GM18502 (cell line): ENCODE results near the gene NDUFA8.
"Not testable (repeated sequence)": the region's sequence is repeated elsewhere in the genome, so short reads cannot be mapped to it uniquely, and the experiment has no call there.

Experiments
- ATAC-seq: cut with Tn5 transposase; IDR thresholded peaks from one replicate; pipeline ENCODE4 v1.9.1; 2021; ENCODE audit warnings: mild to moderate bottlenecking; ENCODE audit not compliant: unreplicated experiment, poor library complexity

Gene NDUFA8

DNA sequence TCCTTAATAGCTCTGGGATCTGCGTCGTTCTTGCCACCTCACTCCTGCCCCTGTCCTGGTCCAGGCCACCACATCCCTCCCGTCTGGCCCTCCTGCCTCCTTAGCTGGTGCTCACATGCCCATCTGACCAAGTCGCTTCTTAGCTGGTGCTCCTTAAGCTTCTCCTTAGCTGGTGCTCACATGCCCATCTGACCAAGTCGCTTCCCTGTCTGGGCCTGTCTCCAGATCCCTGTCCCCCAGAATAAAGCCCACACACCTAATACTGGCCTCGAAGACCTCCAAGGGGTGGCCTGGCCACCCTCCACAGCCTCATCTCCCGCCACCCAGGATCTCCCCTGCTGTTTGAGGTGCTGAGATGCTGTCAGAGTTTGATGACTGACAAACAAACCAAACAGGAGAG lies 35.1 kb downstream of the NDUFA8 start:
- no peak for ATAC-seq

DNA sequence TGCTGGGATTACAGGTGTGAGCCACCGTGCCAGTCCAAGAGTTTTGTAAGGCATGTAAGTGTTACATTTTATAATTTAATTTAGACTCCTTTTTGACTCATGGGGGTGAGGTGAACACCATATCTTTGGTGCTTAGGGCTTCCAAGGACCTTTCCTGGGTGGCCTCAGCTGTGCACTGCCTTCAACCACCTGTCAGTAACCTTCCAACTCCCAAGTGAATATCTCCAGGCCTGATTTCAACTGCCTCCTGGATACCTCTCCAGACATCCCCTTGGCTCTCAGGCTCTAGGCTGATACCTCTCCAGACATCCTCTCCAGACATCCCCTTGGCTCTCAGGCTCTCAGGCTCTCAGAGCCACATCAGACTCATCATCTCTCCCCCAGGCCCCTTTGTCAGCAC lies 35.5 kb downstream of the NDUFA8 start:
- ATAC-seq: no peak

DNA sequence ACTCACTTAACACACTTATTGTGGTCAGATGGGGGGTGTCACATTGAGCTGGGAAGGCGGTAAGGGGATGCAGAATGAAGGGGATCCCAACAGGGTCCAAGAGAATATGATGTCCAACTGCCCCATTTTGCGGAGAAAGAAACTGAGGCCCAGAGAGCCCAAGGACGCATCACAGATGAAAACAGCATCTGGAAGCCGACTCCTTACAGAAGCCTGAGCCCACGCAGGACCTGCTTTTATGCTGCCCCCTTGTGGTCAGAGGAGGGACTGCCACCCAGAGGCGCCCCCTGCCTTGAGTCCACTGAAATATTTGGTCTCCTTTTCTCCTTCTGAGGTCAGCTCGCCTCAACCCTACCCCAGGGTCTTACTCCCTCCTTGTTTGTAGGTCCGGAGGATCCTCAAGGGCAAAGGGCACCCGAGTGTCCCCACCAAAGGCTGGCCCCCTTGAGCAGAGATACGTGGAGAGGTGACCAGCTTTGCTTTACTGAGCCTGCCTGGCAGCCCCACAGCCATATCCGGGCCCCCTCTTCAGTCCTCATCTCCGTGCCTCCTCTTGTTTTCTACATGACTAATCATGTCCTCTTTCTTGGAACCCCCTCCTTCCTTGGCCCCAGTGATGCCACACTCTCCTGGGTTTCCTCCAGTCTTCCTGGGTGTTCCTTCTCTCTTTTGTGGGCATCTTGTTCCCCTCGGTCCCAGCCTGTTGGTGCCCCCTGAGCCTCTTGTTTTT lies 36.5 kb downstream of the NDUFA8 start:
- peak; percentile 54 for ATAC-seq

DNA sequence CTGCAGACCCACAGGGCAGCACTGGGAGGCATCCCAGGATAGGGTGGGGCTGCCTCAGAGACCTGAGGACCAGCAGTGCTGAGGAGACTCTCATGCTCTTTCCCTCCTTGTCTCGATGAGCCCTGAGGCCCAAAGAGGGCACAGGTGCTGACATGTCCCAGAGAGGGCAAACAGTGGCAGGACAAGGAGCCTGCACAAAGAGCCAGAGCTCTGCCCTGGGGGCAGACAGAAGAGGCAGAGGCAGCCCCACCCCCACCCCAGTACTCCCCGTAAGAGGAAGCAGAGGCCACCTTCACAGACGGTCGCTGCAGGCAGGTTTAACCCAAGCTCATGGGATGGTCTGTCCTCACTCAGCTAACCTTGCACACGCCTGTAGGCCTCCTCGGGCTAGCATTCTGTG lies 37.1 kb downstream of the NDUFA8 start:
- no peak for ATAC-seq

DNA sequence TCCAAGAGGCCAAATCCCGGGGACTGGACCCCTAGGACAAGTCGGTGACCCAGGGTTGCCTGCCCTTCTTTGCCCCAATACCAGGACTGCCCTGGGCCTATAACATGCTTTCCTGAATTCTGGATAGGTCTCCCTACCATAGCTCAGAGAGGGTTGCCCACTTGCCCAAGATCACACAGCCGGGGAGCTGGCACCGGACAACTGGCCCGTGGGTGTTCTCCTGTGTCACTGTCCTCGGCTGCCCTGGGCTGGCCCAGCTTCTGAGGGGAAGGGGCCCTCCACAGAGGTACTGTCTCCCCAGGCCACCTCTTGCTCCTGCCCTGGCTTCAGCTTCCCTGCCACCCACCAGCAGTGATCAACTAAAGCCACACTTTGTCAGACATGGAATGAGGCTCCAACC lies 37.6 kb downstream of the NDUFA8 start:
- ATAC-seq: no peak

DNA sequence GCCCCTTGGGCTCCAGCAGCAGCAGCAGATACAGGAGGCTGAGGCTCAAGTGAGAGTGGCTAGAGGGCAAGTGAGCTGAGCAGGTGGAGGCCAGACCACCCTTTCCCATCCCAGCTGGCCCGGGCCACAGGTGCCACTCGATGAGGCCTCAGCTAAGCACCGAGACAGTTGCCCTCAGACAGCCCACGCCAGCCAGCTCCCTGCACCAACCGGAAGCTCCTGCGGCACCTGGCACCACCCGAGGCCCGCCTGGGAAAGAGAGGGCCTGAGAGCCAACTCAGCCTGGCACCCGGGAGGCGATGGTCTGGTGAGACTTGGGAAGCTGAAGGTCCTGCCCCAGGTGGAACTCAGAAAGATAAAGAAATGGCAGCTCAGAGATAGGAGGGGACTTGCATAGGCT lies 38.2 kb downstream of the NDUFA8 start:
- ATAC-seq: no peak

DNA sequence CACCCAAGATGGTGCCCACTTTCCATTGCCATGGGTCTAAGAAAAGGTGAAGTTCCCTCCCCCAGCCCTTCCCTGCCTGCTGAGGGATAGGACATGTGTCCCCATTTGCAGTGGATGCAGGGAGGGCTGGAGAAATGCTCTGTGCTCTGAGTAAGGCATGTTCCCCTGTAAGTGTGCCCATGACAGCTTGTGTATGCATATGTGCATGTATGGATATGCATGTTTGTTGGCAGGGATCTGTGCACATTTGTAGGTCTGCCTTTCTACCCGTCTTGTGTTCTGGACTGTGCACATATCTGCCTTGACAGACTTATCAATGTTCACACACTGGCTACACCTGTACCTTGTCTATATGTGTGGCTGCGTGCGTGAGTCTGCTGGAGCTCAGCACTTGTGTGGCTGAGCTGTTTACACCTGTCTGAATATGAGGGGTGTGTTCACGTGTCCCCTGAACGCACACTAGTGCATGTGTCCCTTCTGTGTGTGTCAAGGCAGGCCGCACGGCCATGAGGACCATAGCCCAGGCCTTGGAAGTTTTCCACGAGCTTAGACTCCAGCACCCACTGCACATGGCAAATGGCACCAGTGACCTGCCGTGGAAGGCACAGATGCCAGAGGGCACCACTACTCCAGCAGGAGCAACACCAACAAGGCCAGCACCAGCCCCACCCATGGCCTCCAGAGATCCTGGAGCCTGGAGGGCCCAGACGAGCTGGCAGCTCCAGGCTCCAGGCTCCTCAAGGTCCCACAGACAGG lies 39.1 kb downstream of the NDUFA8 start:
- no peak for ATAC-seq

DNA sequence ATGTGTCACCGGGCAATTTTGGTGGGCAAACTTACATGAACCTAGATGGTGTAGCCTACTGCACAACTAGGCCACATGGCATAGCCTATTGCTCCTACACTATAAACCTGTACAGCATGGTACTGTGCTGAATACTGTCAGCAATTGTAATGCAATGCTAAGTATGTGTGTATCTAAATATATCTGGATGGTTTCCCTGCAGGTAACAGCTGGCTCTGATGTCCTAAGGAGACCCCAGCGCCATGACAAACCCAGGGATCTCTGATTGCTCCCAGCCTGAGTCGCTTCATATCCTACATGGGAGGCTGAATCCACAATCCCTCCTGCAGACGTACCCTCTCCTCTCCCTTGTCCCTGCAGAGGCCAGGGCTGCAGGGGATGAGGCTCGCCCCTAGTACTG lies 39.9 kb downstream of the NDUFA8 start:
- ATAC-seq: no peak

DNA sequence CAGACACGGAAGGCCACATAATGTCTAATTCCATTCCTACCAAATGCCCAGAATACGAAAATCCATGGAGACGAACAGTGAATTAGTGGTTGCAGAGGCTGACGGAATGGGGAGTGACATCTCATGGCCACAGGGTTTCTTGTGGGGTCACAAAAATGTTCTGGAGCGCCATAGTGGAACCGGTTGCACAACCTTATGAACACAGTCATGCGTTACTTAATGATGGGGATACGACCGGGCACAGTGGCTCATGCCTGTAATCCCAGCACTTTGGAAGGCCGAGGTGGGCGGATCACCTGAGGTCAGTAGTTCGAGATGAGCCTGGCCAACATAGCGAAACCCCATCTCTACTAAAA lies 40.4 kb downstream of the NDUFA8 start:
- no peak for ATAC-seq

DNA sequence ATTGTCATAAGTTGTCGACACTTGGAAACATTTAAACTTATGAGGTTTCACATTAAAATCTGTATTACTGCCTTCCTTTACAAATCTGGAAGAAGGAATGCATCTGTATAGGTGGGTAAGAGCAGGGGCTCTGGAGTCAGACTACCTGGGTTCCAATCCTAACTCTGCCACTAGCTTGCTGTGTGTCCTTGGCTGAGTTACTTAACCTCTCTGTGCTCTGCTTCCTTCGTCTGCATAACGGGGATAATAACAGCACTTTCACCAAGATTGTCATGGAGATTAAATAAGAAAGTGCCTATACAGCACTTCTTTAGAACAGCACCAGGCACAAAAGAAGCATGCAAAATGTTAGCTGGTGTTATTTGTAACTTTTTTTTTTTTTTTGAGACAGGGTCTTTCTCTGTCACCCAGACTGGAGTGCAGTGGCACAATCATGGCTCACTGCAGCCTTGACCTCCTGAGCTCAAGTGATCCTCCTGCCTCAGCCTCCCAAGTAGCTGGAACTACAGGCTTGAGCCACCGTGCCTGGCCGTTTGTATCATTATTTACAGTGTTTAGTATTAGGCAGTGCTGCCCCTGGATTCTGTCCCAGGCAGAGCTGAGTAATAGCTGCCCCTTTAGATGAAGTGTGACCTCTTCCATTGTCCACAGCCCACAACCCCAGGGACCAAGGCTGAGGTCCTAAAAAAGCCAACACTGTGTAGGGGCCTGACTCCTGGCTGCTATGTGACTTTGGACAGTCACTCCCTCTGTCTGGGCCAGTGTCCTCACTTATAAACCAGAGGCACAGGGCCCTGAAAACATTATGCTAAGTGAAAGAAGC lies 41.0 kb downstream of the NDUFA8 start:
- no peak for ATAC-seq

DNA sequence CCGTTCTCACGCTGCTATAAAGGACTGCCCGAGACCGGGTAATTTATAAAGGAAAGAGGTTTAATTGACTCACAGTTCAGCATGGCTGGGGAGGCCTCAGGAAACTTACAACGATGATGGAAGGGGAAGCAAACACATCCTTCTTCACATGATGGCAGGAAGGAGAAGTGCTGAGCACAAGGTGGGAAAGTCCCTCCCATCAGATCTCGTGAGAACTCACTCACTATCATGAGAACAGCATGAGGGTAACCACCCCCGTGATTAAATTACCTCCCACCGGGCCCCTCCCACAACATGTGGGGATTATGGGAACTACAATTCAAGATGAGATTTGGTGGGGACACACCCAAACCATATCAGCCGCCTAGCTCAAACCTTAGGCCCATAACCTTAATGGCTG lies 42.3 kb downstream of the NDUFA8 start:
- not testable (repeated sequence) for ATAC-seq

DNA sequence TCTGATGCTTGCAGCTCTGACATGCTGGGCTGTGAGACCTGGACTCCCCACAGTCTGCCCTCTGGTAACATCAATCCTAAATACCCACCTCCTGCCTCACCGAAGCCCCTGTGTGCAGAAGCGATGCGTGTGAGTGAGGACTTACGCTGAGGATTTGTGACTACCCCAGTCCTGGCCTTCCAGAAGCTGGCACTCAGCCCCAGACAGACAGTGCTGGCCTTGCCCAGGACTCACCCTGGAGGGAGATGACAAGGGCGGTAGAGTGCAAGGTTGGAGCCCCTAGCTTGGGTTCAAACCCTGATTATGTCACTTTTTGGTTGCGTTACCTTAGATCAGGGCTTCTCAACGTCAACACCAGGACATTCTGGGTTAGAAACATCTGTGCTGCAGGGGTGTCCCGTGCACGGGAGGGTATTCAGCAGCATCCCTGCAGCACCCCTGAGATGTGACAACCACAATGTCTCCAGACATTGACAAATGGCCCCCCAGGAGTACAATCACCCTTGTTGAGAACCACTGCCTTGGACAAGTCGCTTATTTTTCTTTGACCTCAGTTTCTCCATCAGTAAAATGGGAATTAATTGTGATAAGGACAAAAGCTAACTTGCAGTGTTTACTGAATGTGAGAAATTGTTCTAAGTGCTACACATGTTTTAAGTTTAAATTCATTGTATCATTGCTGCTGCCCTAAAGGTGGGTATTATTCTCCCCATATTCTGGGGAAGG lies 43.0 kb downstream of the NDUFA8 start:
- no peak for ATAC-seq

DNA sequence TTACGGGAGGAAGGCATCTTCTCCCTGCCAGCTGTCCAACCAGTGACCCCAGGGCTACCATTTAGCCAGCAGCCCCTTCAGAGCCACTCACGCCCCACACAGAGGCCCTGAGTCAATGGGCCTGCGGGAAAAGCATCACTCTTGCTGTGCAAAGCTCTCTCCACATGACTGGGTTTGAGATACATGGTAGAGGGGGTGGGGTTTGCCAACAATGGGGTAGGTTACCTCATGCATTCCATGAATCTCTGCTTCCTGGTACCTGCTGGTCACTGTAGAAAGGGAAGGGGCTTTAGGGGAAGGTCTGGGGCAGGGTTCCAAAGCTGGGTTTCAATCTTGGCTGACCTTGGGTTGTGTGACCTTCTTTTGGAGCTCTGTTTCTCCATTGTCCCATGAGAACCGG lies 43.5 kb downstream of the NDUFA8 start:
- ATAC-seq: no peak

DNA sequence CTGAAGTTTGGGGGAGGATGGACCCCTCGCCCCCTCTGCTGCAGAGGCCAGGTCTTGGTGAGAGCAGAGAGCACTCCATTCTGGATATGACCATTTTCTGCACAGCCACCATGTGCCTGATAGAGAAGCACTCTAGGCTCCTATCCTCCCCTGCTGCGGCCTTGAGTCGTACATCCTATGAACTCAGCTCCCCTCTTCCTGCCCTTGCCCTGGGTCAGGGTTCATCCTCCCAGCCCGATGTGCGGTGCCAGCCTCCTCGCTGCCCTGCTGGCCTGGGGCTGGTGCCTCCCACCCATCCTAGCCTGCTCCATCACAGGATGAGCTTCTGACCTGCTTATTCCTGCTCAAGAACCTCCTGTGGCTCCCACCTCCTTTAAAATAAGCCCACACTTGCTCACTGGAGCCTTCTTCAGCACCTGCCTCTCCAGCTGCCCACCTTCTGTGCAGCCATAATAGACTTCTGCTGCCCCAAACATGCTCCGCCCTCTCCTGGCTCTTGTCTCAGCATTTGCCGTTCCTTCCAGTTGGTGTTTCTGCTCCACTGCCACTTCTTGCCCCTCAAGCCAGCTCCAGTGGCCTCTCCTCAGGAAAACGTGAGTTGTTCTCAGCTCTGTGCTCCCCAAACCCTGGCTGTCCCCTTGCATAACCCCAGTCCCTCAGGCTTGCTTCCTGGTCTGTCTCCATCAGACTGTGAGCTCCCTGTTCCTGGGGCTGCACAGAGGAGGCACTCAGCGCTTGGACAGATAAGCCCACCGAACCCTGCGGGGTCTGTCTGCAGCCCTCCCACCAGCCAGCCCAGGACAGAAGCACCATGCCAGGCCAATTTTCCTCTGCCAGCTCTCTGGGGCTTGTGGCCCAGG lies 44.2 kb downstream of the NDUFA8 start:
- no peak for ATAC-seq

DNA sequence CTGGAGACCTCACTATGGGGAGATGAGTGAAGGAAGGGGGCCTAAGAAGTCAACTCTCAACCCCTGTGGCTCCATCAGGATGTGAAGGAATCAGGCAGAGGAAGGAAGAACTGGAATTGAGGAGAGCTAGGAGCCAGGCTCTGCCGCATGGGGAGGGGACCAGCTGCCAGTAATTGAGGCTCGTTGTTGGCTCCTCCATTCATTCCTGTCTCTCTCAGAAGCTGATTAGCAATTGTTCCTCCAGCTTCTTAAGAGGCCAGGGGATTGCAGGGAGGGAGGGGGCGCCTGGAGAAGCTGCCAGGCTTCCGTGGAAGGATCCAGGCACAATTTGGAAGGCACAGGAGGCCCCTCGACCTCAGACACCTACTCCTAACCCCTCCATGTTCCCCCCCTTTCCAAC lies 46.0 kb downstream of the NDUFA8 start:
- ATAC-seq: no peak

DNA sequence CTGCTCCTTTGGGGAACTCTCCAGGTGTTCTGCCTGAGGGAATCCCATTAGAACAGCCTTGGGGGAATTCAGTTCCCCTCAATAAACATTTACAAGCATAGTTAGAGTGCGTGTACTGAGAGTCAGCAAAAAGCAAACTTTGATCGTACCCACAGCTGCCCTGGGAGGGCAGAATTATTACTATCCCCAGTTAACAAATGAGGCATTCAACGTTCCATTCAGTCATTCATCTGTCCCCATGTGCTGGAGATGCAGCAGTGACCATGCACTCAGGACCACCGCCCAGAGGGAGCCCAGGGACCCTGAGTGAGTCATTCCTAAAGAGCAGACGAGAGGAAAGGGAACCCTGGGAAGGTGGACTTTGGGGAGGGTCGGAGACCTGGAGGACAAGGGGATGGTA lies 47.3 kb downstream of the NDUFA8 start:
- ATAC-seq: no peak

DNA sequence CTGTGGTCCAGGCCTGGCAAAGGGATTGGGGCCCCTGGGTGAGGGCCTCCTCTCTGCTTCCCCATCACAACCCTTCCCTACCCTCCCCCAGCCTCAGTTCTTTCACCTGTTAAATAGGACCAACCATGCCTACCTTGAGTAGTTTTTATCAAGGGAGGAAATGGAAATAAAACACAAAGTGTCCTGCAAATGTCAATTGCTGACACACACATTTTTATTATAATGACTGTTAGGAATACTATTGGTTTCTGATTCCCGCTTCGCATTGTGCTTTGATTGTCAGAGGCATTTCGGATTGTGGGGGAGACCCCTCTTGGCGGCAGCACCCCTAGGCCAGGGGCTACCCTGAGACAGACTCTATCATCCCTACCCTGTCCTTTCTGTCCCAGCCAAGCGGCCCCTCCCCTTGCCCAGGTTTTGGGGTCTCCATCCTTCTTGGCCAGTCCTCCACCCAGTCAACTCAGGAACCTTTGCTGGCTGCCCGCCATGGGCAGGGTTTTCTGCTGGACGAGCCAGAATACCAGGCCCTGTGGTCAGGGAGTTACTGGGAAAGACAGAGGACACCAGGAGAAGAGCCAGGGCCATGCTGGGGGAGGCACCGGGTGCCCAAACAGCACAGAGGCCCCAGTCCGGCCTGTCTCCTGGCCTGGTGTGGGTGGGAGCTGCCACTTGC lies 48.0 kb downstream of the NDUFA8 start:
- ATAC-seq: no peak

DNA sequence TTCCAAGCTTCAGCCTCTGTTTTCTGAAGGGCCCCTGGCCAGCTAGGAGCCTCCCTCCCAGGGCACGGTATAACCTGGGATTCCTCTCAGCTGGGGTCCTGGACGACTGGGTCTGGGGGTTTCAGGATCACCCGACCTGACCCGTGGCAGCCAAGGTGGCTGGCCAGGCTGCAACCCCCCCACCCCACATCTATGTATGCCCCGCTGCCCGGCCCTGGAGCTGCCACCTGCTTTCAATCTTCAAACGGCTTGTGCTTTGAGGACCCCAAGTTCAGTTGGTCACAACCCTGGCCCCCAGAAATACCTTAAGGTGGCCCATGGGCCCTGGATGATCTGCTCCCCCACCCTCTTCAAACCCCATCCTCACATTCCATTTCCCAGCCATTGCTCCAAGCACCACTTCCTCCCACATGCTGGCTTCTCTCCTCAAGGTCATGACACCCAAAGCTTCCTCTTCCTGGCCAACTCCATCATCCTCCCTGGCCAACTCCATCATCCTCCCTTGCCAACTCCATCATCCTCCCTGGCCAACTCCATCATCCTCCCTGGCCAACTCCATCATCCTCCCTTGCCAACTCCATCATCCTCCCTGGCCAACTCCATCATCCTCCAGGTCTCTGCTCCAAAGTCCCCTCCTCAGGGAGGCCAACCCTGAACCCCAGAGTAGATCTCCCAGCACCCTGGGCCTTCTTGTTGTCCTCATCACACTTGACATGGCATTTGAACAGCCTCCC lies 49.3 kb downstream of the NDUFA8 start:
- ATAC-seq: no peak
